Chondrocyte (in vitro differentiated cells): Measurements from ENCODE around the gene PDCD1LG2. TPM values are rescaled to one million over a fixed set of nuclear protein-coding genes. Genes with fewer than 3 reads are reported as not detected.

Experiments used
- DNase-seq: peaks from one replicate; pipeline ENCODE4 v3.0.0; 2021; ENCODE audit warnings: mixed read lengths, low spot score
- H3K27ac Mint-ChIP-seq: one replicate; pipeline ENCODE4 v1.8.0; 2021; ENCODE audit warnings: mild to moderate bottlenecking, moderate library complexity, mixed read lengths; ENCODE audit not compliant: unreplicated experiment
- H3K27me3 Mint-ChIP-seq: 2 replicates; pipeline ENCODE4 v1.8.0; 2021; ENCODE audit warnings: low read depth, mixed read lengths
- H3K36me3 Mint-ChIP-seq: 2 replicates; pipeline ENCODE4 v1.8.0; 2021; ENCODE audit warnings: low read depth, mixed read lengths
- H3K4me1 Mint-ChIP-seq: 2 replicates; pipeline ENCODE4 v1.8.0; 2021; ENCODE audit warnings: low read depth, mild to moderate bottlenecking, mixed read lengths
- H3K4me3 Mint-ChIP-seq: one replicate; pipeline ENCODE4 v1.8.0; 2021; ENCODE audit warnings: mild to moderate bottlenecking, moderate library complexity, mixed read lengths; ENCODE audit not compliant: unreplicated experiment
- H3K9me3 Mint-ChIP-seq: 2 replicates; pipeline ENCODE4 v1.8.0; 2021; ENCODE audit warnings: low read depth, mixed read lengths
- CTCF ChIP-seq: fragments of 200-600 bp; sonication (generic); IDR thresholded peaks from 2 replicates; pipeline ENCODE4 v1.5.0; 2021; ENCODE audit warnings: antibody characterized with exemption, mild to moderate bottlenecking, moderate library complexity
- total RNA-seq: library from RNA; stranded (reverse); gene quantifications from 3 replicates; pipeline ENCODE4 v1.2.1, GENCODE V29; 2021

The PDCD1LG2 gene
- total RNA-seq, 1 donor from 2014 or later: 1.1 TPM

- Mint-ChIP-seq H3K27ac (no peak overlapping the region), H3K27me3 (no peaks in the 10 kb centered on the region), H3K9me3 (peaks cover 5% of the 10 kb centered on the region), H3K4me3 (no peak overlapping the region), H3K36me3 (peaks cover 2% of the 10 kb centered on the region), H3K4me1 (peaks cover 12% of the 10 kb centered on the region)
- TF ChIP-seq CTCF: no peak
- no peak for DNase-seq
These were observed 53.6 kb downstream of the PDCD1LG2 start for GRCh38 chr9:5563886-5564285.

- no peak overlapping the region for H3K27ac Mint-ChIP-seq
- H3K36me3 Mint-ChIP-seq: peaks cover 2% of the 10 kb centered on the region
These were observed 55.8 kb downstream of the PDCD1LG2 start for GRCh38 chr9:5566054-5566618.

GRCh38 chr9:5568868-5569267 lies 58.5 kb downstream of the PDCD1LG2 start:
- no peaks in the 10 kb centered on the region for H3K4me1 Mint-ChIP-seq
- H3K4me3 Mint-ChIP-seq: no peak overlapping the region
- TF ChIP-seq CTCF: no peak
- H3K27ac Mint-ChIP-seq: no peak overlapping the region
- no peaks in the 10 kb centered on the region for H3K9me3 Mint-ChIP-seq
- DNase-seq: no peak
- H3K36me3 Mint-ChIP-seq: peaks cover 2% of the 10 kb centered on the region
- no peaks in the 10 kb centered on the region for H3K27me3 Mint-ChIP-seq

More at GRCh38 chr9:5566054-5566618, 55.8 kb downstream of the PDCD1LG2 start:
- TF ChIP-seq CTCF: no peak
- H3K4me1 Mint-ChIP-seq: peaks cover 12% of the 10 kb centered on the region
- no peaks in the 10 kb centered on the region for H3K27me3 Mint-ChIP-seq
- peaks cover 5% of the 10 kb centered on the region for H3K9me3 Mint-ChIP-seq
- no peak overlapping the region for H3K4me3 Mint-ChIP-seq
- DNase-seq: no peak

GRCh38 chr9:5569409-5569808 lies 59.1 kb downstream of the PDCD1LG2 start:
- no peak for DNase-seq
- Mint-ChIP-seq H3K4me1 (no peaks in the 10 kb centered on the region), H3K9me3 (no peaks in the 10 kb centered on the region), H3K36me3 (peaks cover 2% of the 10 kb centered on the region), H3K4me3 (no peak overlapping the region), H3K27ac (no peak overlapping the region), H3K27me3 (no peaks in the 10 kb centered on the region)
- no peak for TF ChIP-seq CTCF

GRCh38 chr9:5569891-5570290 lies 59.6 kb downstream of the PDCD1LG2 start:
- no peak for TF ChIP-seq CTCF
- Mint-ChIP-seq H3K4me1 (no peaks in the 10 kb centered on the region), H3K36me3 (peaks cover 2% of the 10 kb centered on the region), H3K9me3 (peaks cover 3% of the 10 kb centered on the region), H3K27me3 (no peaks in the 10 kb centered on the region), H3K4me3 (no peak overlapping the region), H3K27ac (no peak overlapping the region)
- DNase-seq: no peak
